HepG2 (cell line): ENCODE measurements around the gene MYO3B. TPM values are rescaled to one million over a fixed set of nuclear protein-coding genes. Genes with fewer than 3 reads are reported as not detected.
A peak's percentile ranks its signal among the peaks of the same experiment; 100 is the strongest.

Source experiments
- CTCF ChIP-seq: sonication (generic); formaldehyde crosslinking; IDR thresholded peaks from 2 replicates; pipeline ENCODE4 v1.5.0; 2020; ENCODE audit warnings: mild to moderate bottlenecking, missing genetic modification reagents, moderate library complexity
- EEA1 ChIP-seq: sonication (generic); formaldehyde crosslinking; IDR thresholded peaks from 2 replicates; pipeline ENCODE4 v1.5.1; 2020; ENCODE audit warnings: mild to moderate bottlenecking, missing genetic modification reagents, borderline replicate concordance
- HMGXB3 ChIP-seq: sonication (generic); formaldehyde crosslinking; IDR thresholded peaks from 2 replicates; pipeline ENCODE4 v1.4.0; 2020; ENCODE audit warnings: missing genetic modification reagents, borderline replicate concordance
- HNF1B ChIP-seq: sonication (generic); formaldehyde crosslinking; IDR thresholded peaks from 2 replicates; pipeline ENCODE4 v1.5.1; 2020; ENCODE audit warnings: mild to moderate bottlenecking, moderate library complexity, missing genetic modification reagents
- IKZF4 ChIP-seq: sonication (generic); formaldehyde crosslinking; IDR thresholded peaks from 2 replicates; pipeline ENCODE4 v1.5.1; 2020; ENCODE audit warnings: borderline replicate concordance, mild to moderate bottlenecking, low read depth, missing genetic modification reagents; ENCODE audit errors: not compliant biosample characterization
- IKZF5 ChIP-seq: IDR thresholded peaks from 2 replicates; pipeline ENCODE4 v1.6.1; 2018; ENCODE audit warnings: missing genetic modification reagents, mild to moderate bottlenecking, missing compliant biosample characterization
- ISL2 ChIP-seq: sonication (generic); formaldehyde crosslinking; IDR thresholded peaks from 2 replicates; pipeline ENCODE4 v1.5.0; 2020; ENCODE audit warnings: missing genetic modification reagents
- ISX ChIP-seq: sonication (generic); formaldehyde crosslinking; conservative IDR thresholded peaks from 2 replicates; pipeline ENCODE4 v1.5.0; 2020; ENCODE audit warnings: missing genetic modification reagents
- KLF11 ChIP-seq: IDR thresholded peaks from 2 replicates; pipeline ENCODE4 v1.6.1; 2016; ENCODE audit warnings: missing compliant biosample characterization
- MAX ChIP-seq: IDR thresholded peaks from 2 replicates; pipeline ENCODE4 v1.6.1; 2012; ENCODE audit warnings: inconsistent platforms
- NBN ChIP-seq: fragments of 450-650 bp; conservative IDR thresholded peaks from 2 replicates; pipeline ENCODE4 v1.6.1; 2017
- NFIC ChIP-seq: IDR thresholded peaks from 2 replicates; pipeline ENCODE4 v1.6.1; 2012; ENCODE audit warnings: mild to moderate bottlenecking, low read length, inconsistent platforms
- TEAD3 ChIP-seq: optimal IDR thresholded peaks from 2 replicates; pipeline ENCODE3; 2016; ENCODE audit warnings: borderline replicate concordance
- TGIF2 ChIP-seq: IDR thresholded peaks from 2 replicates; pipeline ENCODE4 v1.6.1; 2016; ENCODE audit warnings: control low read depth, missing compliant biosample characterization
- ZBTB43 ChIP-seq: sonication (generic); formaldehyde crosslinking; conservative IDR thresholded peaks from 2 replicates; pipeline ENCODE4 v1.4.0; 2020; ENCODE audit warnings: missing genetic modification reagents
- ZFP41 ChIP-seq: sonication (generic); formaldehyde crosslinking; IDR thresholded peaks from 2 replicates; pipeline ENCODE4 v1.4.0; 2020; ENCODE audit warnings: mild to moderate bottlenecking, missing genetic modification reagents, borderline replicate concordance
- ZNF282 ChIP-seq: fragments of 450-650 bp; IDR thresholded peaks from 2 replicates; pipeline ENCODE4 v1.6.1; 2018; ENCODE audit not compliant: partially characterized antibody
- ZNF572 ChIP-seq: sonication (generic); formaldehyde crosslinking; IDR thresholded peaks from 2 replicates; pipeline ENCODE4 v1.5.1; 2020; ENCODE audit warnings: mild to moderate bottlenecking, missing genetic modification reagents
- ZNF598 ChIP-seq: sonication (generic); formaldehyde crosslinking; IDR thresholded peaks from 2 replicates; pipeline ENCODE4 v1.5.1; 2020; ENCODE audit warnings: mild to moderate bottlenecking, missing genetic modification reagents, borderline replicate concordance
- ZNF619 ChIP-seq: sonication (generic); formaldehyde crosslinking; IDR thresholded peaks from 2 replicates; pipeline ENCODE4 v1.4.0; 2020; ENCODE audit warnings: mild to moderate bottlenecking, missing genetic modification reagents
- polyA plus RNA-seq, 8 experiments: library from polyadenylated mRNA; depleted of rRNA in 3 of 8; stranded (reverse) in 7 of 8; unstranded in 1 of 8; fragments of >200 nt; fragmentation: Illumina TruSeq in 4 of 8; extraction: Trizol in 4 of 8; gene quantifications; 2 replicates each; pipeline versions ENCODE4 v1.2.1 to v1.2.3, GENCODE V29; 2011 to 2016; ENCODE audit warnings: low read depth in 4 of 8, missing spikeins in 1 of 8, mixed read lengths in 1 of 8; ENCODE audit not compliant: insufficient read depth in 1 of 8
- total RNA-seq, 5 experiments: library from RNA; depleted of rRNA; stranded (reverse); fragments of >200 nt; fragmentation: Illumina TruSeq; extraction: Trizol; gene quantifications; 2 replicates each; pipeline ENCODE4 v1.2.3, GENCODE V29; 2016; ENCODE audit warnings: low read depth in 1 of 5

MYO3B gene
- total and polyA plus RNA-seq, 2 of the 13 experiments (the other 11 are each of a cell fraction or from before 2014, with no cell fraction given), result 0.01 TPM; not detected in 1

GRCh38 chr2:170157025-170157684 is 20.8 kb upstream of the MYO3B start (continued):
- TF ChIP-seq HNF1B (CRISPR knock-in tag), result no peak
- 0 out of 2 replicates have a peak, but pooled peaks have one; percentile 33 for TF ChIP-seq MAX
- no peak for TF ChIP-seq ZNF619 (CRISPR knock-in tag)
- TF ChIP-seq NBN, result no peak
- TF ChIP-seq NFIC, result peak; percentile 89; the same call in 1 of the 2 replicates
- TF ChIP-seq IKZF4, result no peak
- no peak for TF ChIP-seq ZBTB43 (CRISPR knock-in tag)
- no peak for TF ChIP-seq CTCF (CRISPR knock-in tag)
- TF ChIP-seq KLF11 (CRISPR knock-in tag), result no peak
- TF ChIP-seq ISL2 (CRISPR knock-in tag), result no peak
- peak; percentile 76 for TF ChIP-seq IKZF5
- 0 out of 2 replicates have a peak, but pooled peaks have one; percentile 70 for TF ChIP-seq HMGXB3 (CRISPR knock-in tag)
- no peak for TF ChIP-seq ZNF598
- no peak for TF ChIP-seq ZNF572
- peak; percentile 77 for TF ChIP-seq TEAD3
- no peak for TF ChIP-seq ISX (CRISPR knock-in tag)
- TF ChIP-seq EEA1 (CRISPR knock-in tag), result no peak
- no peak for TF ChIP-seq TGIF2 (CRISPR knock-in tag)
- TF ChIP-seq ZNF282, result no peak
- TF ChIP-seq ZFP41 (CRISPR knock-in tag), result no peak
